ENCODE data around the gene PPP2R2C. TPM values are rescaled to one million over a fixed set of nuclear protein-coding genes. Genes with fewer than 3 reads are reported as not detected.

PPP2R2C gene
- total and polyA plus RNA-seq, 2 experiments from 2014 or later = 1.3 to 9.2 TPM

- Histone ChIP-seq H3K27ac (ENCODE audit: low read depth) (no peak overlapping the region), H3K27me3 (ENCODE audit: insufficient read depth) (no peaks in the 10 kb centered on the region), H3K4me3 (no peak overlapping the region), H3K4me2 (no peak overlapping the region), H3F3A (replicated peaks; ENCODE audit: low read depth) (no peaks in the 10 kb centered on the region), H3K4me1 (ENCODE audit: insufficient read depth) (no peaks in the 10 kb centered on the region), H3K79me2 (replicated peaks; ENCODE audit: insufficient read depth) (no peaks in the 10 kb centered on the region), H2AFZ (no peak overlapping the region), H3K36me3 (ENCODE audit: insufficient read depth) (no peaks in the 10 kb centered on the region), H4K20me1 (replicated peaks; ENCODE audit: insufficient read depth) (no peaks in the 10 kb centered on the region), H3K9me2 (ENCODE audit: insufficient read depth) (no peaks in the 10 kb centered on the region)
- Mint-ChIP-seq H3K27ac (no peak overlapping the region), H3K27me3 (ENCODE audit: insufficient read depth, low read depth, poor library complexity) (peaks cover 14% of the 10 kb centered on the region), H3K36me3 (ENCODE audit: low read depth) (no peaks in the 10 kb centered on the region), H3K9me3 (peaks cover 3% of the 10 kb centered on the region; the same call in 2 of the 3 replicates), H3K4me3 (no peak overlapping the region), H3K4me1 (peaks cover 3% of the 10 kb centered on the region; the same call in 2 of the 3 replicates)
- TF ChIP-seq, protein P1, sequence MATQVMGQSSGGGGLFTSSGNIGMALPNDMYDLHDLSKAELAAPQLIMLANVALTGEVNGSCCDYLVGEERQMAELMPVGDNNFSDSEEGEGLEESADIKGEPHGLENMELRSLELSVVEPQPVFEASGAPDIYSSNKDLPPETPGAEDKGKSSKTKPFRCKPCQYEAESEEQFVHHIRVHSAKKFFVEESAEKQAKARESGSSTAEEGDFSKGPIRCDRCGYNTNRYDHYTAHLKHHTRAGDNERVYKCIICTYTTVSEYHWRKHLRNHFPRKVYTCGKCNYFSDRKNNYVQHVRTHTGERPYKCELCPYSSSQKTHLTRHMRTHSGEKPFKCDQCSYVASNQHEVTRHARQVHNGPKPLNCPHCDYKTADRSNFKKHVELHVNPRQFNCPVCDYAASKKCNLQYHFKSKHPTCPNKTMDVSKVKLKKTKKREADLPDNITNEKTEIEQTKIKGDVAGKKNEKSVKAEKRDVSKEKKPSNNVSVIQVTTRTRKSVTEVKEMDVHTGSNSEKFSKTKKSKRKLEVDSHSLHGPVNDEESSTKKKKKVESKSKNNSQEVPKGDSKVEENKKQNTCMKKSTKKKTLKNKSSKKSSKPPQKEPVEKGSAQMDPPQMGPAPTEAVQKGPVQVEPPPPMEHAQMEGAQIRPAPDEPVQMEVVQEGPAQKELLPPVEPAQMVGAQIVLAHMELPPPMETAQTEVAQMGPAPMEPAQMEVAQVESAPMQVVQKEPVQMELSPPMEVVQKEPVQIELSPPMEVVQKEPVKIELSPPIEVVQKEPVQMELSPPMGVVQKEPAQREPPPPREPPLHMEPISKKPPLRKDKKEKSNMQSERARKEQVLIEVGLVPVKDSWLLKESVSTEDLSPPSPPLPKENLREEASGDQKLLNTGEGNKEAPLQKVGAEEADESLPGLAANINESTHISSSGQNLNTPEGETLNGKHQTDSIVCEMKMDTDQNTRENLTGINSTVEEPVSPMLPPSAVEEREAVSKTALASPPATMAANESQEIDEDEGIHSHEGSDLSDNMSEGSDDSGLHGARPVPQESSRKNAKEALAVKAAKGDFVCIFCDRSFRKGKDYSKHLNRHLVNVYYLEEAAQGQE (IDR thresholded peaks at IDR 0.05; ENCODE audit: unreplicated experiment) = no peak
- TF ChIP-seq EZH2phosphoT487 (IDR thresholded peaks at IDR 0.05; ENCODE audit: unreplicated experiment) = no peak
- TF ChIP-seq, protein P2, sequence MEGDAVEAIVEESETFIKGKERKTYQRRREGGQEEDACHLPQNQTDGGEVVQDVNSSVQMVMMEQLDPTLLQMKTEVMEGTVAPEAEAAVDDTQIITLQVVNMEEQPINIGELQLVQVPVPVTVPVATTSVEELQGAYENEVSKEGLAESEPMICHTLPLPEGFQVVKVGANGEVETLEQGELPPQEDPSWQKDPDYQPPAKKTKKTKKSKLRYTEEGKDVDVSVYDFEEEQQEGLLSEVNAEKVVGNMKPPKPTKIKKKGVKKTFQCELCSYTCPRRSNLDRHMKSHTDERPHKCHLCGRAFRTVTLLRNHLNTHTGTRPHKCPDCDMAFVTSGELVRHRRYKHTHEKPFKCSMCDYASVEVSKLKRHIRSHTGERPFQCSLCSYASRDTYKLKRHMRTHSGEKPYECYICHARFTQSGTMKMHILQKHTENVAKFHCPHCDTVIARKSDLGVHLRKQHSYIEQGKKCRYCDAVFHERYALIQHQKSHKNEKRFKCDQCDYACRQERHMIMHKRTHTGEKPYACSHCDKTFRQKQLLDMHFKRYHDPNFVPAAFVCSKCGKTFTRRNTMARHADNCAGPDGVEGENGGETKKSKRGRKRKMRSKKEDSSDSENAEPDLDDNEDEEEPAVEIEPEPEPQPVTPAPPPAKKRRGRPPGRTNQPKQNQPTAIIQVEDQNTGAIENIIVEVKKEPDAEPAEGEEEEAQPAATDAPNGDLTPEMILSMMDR (conservative IDR thresholded peaks at IDR 0.05; ENCODE audit: low read depth in 2 of 2) = no peak
- TF ChIP-seq STAT1 (IDR thresholded peaks at IDR 0.05; ENCODE audit: unreplicated experiment) = no peak
- no peak for TF ChIP-seq ETS1 (IDR thresholded peaks at IDR 0.05)
- TF ChIP-seq CREB1 (CRISPR knock-in tag; IDR thresholded peaks at IDR 0.05; ENCODE audit: low read depth) = no peak
- no peak for TF ChIP-seq POLR2AphosphoS5 (IDR thresholded peaks at IDR 0.05; ENCODE audit: low read depth)
- no peak for TF ChIP-seq EZH2 (IDR thresholded peaks at IDR 0.05; ENCODE audit: low read depth, unreplicated experiment)
- TF ChIP-seq NANOG (IDR thresholded peaks at IDR 0.05; ENCODE audit: borderline replicate concordance) = no peak
- no peak for TF ChIP-seq ZNF331 (CRISPR knock-in tag; IDR thresholded peaks at IDR 0.05; ENCODE audit: low read depth)
- no peak for TF ChIP-seq ZNF462 (CRISPR knock-in tag; IDR thresholded peaks at IDR 0.05)
- TF ChIP-seq JUNB (IDR thresholded peaks at IDR 0.05; ENCODE audit: unreplicated experiment) = no peak
- TF ChIP-seq ZNF114 (CRISPR knock-in tag; IDR thresholded peaks at IDR 0.05) = no peak
- DNase-seq (ENCODE audit: low spot score) (no peak), ATAC-seq (no peak)
Observed at GRCh38 chr4:6319530-6320150, 152.8 kb downstream of the PPP2R2C start.

All from GM23338 (cell line).